Lower leg skin (tissue), 3 donors: ENCODE results near the gene MID1.

Experiments used
- POLR2A ChIP-seq, 2 donors: fragments of 450-650 bp; IDR thresholded peaks; one replicate each; pipeline ENCODE4 v1.6.1; 2016 to 2017; ENCODE audit warnings: antibody characterized with exemption in 2 of 2, mild to moderate bottlenecking in 1 of 2, moderate library complexity in 1 of 2
- TF ChIP-seq, protein P1 (sequence below), 3 donors: fragments of 450-650 bp; IDR thresholded peaks; one replicate each; pipeline ENCODE4 v1.5.1; 2016; ENCODE audit warnings: antibody characterized with exemption in 3 of 3, mild to moderate bottlenecking in 3 of 3, moderate library complexity in 2 of 3

DNA sequence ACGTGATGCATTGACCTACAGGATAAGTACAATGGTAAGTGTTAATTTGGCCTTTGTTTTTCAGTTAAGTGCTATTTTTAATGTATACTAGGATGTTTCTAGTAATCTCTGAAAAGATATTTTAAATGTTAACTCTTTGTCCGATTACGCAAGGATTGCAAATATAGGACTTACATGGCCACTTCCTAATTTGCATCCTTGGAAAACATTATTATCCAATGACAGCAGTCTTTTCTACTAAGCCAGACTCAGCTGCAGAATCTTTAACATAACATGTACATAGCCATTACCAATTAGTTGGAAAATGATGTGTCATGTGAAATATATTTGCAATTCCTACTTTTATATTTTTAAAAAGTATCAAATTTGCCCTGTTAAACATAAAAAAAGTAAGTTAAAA, 124.7 kb downstream of the MID1 start:
- TF ChIP-seq, protein P1, sequence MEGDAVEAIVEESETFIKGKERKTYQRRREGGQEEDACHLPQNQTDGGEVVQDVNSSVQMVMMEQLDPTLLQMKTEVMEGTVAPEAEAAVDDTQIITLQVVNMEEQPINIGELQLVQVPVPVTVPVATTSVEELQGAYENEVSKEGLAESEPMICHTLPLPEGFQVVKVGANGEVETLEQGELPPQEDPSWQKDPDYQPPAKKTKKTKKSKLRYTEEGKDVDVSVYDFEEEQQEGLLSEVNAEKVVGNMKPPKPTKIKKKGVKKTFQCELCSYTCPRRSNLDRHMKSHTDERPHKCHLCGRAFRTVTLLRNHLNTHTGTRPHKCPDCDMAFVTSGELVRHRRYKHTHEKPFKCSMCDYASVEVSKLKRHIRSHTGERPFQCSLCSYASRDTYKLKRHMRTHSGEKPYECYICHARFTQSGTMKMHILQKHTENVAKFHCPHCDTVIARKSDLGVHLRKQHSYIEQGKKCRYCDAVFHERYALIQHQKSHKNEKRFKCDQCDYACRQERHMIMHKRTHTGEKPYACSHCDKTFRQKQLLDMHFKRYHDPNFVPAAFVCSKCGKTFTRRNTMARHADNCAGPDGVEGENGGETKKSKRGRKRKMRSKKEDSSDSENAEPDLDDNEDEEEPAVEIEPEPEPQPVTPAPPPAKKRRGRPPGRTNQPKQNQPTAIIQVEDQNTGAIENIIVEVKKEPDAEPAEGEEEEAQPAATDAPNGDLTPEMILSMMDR (IDR thresholded peaks at IDR 0.05) = no peak
- no peak for TF ChIP-seq POLR2A (IDR thresholded peaks at IDR 0.05)
